Islet precursor cell (in vitro differentiated cells): ENCODE results near the gene ING3.

Source experiments
- DNase-seq: peaks from one replicate; pipeline ENCODE4 v3.0.0-alpha.2; 2018

Gene ING3

DNA sequence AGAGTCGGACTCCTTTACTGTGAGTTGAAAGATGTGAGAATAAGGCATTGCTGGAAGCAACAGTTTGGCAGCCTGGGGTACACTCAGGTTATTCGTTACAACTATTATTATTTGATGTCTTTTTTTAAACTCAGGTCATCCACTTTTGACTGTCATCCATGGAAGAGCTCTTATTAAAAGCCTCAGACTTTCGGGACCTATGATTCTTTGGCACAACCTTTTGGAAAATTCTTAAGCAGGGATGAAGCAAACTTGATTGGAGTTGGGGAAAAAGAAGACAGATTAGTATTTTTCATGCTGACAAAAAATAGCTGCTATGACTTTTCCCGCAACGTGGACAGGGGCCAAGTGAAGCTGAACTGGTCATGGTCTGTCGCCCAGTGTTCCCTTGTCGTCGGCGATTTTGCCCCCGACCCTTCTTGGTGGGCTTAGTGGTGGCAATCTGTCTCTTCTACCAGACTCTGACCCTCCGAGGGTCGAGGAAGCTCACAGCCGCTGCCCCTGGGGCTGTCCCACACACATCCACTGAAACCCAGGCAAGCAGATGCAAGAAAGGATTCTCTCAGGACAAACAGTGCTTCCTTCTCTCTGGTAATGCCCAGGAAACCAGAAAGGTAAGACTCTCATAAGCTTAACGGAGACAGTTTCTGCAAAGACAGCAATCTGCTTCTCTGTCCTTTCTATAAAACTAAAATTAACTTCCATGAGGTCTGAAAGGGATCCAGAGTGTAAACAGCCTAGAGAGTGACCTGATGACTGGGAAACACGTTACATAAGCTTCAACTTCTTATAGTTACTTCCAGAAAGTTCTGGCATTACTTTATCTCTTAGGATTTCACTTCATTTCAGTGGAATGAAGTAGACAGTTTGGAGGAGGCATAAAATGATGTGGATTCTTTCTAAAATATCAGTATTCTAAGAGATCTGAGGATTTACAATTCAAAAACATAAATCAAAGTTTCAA is 39.0 kb downstream of the ING3 start:
- DNase-seq: no peak

- no peak for DNase-seq
These were observed 40.0 kb downstream of the ING3 start for GRCh38 chr7:120990468-120991118.

DNA sequence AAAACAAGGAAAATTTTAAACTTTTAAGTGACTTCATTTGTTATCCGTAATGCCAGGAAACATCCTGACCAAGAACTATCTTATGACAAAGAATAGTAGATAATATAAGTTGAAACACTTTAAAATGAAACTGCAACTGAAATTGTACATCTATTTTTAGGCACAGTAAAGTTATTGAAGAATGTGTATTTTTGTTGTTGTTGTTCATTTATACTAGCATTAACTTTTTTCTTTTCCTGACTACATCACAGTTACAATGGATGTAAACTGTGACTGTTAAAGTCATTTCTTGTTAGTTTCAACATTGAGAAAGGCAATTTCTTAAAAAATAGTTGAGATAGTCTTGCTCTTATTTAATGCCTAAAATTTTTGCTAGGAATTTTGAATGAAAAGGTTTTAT is 40.6 kb downstream of the ING3 start:
- no peak for DNase-seq

GRCh38 chr7:120991581-120991980 is 41.0 kb downstream of the ING3 start:
- no peak for DNase-seq

DNA sequence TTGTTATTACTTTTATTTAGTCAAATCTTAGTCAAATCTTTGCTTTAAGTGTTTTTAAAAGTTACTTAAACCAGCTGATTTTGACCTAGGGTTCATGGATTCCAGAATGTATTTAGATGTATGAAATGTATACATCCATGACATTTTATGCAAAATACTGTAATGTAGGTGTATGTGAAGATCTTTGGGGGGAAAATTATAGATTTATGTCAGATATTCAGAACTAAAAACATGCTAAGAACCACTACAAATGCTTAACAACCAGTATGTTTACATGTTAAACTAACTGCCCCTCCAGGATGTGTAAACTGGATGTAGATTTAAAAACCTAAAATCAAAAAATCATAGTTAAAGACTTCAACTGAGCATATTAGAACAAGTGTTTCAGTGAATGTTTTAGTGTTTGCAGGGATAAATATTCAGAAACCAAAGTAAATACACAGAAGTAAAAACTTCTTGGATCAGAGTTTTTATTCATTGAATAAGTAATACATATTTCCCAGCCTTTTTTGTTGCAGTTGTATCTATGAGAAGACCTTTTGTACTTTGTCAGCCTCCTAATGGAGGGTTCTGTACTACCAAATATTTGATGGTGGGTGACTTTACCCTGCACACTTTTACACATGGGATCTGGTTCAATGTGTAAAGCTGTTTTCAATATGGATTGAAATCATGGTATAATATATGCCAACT is 41.8 kb downstream of the ING3 start:
- no peak for DNase-seq

GRCh38 chr7:120992965-120993494 is 42.5 kb downstream of the ING3 start:
- no peak for DNase-seq

DNA sequence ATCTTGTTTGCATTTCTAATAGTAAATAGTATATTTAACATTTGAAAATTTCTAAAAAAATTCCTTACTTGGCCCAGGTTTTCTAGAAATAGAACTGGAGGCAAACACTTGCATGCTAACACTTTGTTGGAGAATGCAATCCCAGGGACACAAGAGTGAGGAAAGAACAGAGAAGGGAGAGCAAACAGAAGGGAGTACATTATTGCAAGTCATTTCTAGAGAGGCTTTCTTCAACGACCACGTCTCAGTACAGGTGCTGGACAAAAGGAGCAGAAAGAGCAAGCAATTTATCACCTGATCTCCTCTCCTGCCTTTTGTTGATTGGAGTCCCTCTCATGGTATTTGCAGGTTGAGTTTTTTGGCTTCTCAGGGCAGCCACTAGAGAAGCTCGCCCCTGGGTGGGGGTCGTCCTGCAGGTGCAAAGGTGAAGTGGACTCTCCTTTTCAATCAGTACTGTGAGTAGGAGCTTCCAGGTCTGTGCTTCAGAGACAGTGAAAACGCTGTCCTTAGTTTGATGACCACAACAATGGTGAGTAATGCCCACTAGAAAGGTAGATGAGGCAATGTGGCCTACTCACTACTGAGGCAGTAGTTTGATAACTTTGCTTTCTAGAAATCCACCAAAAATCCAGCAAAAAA is 43.1 kb downstream of the ING3 start:
- no peak for DNase-seq

GRCh38 chr7:120994512-120995410 is 44.2 kb downstream of the ING3 start:
- no peak for DNase-seq

GRCh38 chr7:120995654-120996053 is 45.1 kb downstream of the ING3 start:
- DNase-seq: no peak

- DNase-seq: no peak
These were observed 45.9 kb downstream of the ING3 start for GRCh38 chr7:120996333-120996987.

GRCh38 chr7:120996988-120997345 is 46.4 kb downstream of the ING3 start:
- no peak for DNase-seq

GRCh38 chr7:120997882-120998474 is 47.4 kb downstream of the ING3 start:
- DNase-seq: no peak

GRCh38 chr7:120998520-120998919 is 47.9 kb downstream of the ING3 start:
- no peak for DNase-seq

GRCh38 chr7:120998996-120999565 is 48.5 kb downstream of the ING3 start:
- DNase-seq: no peak

DNA sequence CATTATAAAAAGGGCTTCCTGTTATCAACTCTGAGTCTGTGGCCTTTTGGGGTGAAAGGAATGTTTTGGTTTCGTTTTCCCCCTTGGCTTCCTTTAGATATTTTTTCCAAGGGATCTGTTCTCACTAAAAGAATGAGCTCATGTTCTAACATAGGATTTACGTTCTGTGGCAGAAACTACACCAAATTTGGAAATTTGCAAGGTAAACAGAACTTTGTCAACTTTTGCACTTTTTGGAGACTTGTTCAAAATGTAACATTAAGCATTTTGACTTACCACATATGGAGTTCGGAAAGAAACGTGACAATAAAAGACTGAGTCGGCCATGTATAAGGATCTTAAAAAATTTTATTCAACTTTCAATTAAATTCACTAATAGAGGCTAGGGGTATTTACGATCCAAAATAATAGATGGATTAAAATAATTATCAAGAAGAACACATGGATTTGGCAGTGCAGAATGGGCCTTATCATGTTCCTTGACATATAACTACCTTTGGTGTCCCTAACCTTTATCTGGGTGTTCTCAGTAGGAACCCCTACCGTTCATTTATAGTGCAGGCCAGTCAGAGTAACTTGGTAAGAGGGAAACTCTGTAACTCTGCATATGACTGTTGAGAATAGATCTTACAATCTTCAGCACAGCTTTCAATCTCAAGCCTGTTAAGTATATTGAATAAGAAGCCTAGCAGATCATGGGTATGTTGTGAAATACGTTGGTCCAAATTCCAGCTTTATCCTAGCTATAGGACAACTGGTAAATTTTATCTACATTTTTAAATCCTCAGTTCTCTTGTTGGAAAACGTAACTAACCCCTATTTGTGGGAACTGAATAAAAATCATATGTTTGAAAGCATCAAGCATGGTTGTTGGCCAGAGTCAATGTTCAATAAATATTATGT is 49.8 kb downstream of the ING3 start:
- DNase-seq: no peak

GRCh38 chr7:121001234-121001906 is 50.8 kb downstream of the ING3 start:
- DNase-seq: no peak

- no peak for DNase-seq
These were observed 51.6 kb downstream of the ING3 start for GRCh38 chr7:121002048-121002756.

DNA sequence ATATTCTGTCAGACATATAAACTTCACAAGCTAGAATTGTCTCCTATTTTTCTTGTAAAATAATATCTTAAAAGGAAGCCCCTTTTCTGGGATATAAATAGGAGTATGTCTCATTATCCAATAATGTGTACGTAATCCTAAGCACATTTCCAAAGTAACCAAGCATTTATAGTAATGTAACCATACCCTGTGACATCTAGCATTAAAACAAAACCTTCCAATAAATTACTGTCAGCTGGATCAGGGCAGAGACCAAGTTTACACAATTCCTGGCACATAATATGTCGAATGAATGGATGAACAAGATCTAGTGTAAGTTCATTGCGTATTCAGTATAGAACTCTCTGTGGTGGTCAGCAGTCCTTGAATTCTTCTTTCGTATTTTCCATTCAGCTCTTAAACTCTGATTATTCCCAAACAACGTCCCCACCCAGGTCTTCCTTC is 52.2 kb downstream of the ING3 start:
- DNase-seq: no peak
